ENCODE measurements around the gene KLK12.

GRCh38 chr19:51078104-51078503 lies 43.3 kb upstream of the KLK12 start:
- TF ChIP-seq, protein P1, sequence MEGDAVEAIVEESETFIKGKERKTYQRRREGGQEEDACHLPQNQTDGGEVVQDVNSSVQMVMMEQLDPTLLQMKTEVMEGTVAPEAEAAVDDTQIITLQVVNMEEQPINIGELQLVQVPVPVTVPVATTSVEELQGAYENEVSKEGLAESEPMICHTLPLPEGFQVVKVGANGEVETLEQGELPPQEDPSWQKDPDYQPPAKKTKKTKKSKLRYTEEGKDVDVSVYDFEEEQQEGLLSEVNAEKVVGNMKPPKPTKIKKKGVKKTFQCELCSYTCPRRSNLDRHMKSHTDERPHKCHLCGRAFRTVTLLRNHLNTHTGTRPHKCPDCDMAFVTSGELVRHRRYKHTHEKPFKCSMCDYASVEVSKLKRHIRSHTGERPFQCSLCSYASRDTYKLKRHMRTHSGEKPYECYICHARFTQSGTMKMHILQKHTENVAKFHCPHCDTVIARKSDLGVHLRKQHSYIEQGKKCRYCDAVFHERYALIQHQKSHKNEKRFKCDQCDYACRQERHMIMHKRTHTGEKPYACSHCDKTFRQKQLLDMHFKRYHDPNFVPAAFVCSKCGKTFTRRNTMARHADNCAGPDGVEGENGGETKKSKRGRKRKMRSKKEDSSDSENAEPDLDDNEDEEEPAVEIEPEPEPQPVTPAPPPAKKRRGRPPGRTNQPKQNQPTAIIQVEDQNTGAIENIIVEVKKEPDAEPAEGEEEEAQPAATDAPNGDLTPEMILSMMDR (IDR thresholded peaks at IDR 0.05; ENCODE audit: low read length) = no peak
- TF ChIP-seq EZH2phosphoT487 (IDR thresholded peaks at IDR 0.05; ENCODE audit: low read length) (no peak), EZH2 (optimal IDR thresholded peaks at IDR 0.05; ENCODE audit: low read depth, low read length) (no peak)
